GM19043 (cell line): ENCODE data around the gene ZFP62.
A peak's percentile ranks its signal among the peaks of the same experiment; 100 is the strongest.

ENCODE experiments used
- ATAC-seq: cut with Tn5 transposase; IDR thresholded peaks from one replicate; pipeline ENCODE4 v1.9.1; 2021; ENCODE audit warnings: low read depth; ENCODE audit not compliant: unreplicated experiment

ZFP62 gene

DNA sequence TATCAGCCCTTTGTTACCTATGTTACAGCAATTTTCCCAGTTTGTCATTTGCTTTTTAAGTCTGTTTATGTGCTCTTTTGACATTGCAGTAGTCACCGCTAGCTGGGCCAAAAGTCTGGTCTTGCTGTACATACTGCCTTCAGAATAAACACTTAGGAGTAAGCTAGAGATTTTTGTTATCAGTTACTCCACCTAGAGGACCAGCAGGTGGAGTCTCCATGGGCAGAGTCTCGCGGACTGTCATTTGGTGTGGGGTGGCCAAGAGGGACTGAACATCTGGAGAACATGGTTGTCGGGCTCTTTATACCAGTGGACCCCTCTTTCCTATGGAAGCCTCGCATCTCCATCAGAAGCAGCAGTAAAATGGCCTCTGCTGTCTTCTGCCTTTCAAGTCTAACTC lies 47.7 kb downstream of the ZFP62 start:
- no peak for ATAC-seq

DNA sequence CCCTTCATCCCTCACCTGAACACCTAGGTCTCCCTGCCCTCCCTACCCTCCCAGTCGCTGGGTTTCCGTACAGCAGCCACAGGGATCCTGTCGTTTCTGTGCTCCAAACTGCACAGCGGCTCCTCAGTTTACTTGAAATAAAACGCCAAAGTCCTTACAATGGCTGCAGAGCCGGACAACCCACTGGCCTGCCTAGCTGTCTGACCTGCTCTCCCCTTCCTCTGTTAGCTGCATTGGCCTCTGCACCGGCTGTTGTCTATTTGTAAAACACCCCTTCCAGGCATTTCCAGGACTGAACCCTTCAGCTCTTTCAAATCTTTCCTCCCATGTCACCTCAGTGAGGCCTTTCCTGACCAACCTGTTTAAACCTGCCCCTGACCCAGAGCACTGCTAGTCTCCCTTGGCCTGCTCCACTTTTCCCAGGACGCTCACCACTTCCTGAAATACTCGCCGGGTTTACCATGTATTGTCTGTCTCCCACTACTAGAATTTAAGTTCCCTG lies 49.4 kb downstream of the ZFP62 start:
- ATAC-seq, result no peak

DNA sequence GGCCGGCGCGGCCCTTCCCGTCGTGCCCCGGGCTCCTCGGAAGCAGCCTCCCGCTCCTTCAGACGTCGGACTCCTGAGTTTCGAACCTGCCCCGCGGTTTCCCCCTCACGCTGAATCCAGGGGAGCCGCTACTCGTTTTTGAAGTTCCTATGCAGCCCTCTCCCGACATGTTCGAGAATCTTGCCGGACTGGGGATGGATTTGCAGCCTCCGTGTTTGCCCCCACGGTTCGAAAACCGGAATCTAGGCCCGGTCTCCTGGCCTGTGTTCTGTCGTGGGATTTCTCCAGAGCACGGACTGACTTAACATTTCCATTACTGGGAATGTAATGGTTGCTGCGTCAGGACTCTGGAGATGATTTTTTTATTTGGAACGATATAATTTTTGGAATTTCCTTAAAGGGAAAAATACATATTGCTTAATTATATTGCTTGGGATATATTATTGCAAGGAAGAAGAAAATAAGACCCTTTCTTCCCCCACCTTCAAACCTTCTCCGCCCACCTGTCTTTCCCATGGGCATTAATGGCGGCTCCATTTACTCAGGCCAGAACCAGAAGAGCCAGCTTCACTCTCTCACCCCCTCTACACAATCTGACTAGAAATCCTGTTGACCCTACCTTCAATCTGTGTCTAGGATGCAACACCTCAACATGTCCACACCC lies 50.0 kb downstream of the ZFP62 start:
- ATAC-seq, result no peak

DNA sequence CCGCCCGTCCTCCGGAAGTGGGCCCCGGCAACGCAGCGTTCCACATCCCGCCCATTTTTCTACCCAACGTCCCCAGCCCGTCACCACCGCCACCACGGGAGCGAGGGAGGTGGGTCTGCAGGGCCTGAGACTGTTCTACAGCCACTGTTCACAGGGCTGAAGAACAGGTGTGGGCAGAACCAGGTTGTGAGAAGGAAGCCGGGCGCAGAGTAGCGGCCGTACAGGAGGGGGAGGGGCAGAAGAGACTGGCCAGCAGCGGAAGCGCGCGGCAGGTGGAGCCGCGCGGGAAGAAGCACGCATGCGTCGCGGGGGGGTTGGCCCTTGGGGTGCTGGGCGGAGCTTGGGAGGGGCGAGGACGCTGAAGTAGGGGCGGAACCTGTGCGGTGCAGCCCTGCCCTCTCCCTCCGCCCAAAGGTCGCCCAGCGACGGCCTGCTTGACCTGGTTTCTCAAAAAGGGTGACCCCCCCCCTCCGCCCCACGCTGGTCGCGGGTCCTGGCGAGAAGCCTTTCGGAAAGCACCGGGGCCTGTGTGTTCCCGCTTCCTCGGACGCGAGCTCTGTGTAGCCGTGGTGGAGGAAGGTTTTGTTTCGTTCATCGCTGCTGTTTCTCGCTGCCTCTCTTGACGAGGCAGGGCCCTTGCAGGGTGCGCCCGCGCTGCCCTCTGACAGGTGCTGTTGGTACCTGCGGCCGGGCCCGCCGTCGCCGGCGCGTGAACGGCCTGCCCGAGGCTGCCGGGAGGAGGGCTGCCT lies 50.7 kb downstream of the ZFP62 start:
- ATAC-seq, result peak; percentile 54

DNA sequence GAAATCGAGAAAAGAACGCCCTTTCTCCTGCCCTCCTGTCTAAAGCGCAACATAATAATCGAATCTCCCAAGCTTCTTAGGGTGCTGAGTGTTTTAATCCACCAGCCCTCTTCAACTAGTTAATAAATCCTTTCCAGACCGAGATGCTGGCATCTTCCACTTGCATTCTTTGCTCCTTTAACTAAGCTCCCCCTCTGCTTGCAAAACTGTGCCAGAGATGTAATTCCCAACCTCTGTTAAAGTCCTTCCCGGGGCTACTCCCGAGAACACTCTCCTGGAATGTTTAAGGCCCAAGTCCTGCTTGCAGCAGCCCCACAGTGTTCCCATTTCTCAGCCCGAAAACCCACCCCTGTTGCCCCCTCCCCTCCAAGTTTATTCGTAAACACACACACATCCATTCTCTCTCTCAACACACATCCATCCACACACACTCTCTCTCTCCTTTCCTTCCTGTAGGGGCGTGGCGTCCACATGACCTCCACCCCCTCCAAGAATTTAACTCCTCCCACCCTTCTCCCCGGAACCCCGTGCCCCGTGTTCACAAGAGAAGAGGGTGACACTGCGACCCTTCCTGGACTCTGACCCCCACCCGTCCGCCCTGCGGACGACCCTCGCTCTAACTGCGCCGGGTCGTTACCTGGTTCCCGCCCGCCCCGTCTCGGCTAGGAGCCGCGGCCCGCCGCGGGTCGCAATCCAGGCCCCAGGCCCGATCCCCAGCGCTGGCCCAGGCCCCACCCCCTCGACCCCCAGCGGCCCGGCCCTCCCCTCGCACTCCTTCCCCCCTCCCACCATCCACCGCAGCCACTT lies 51.5 kb downstream of the ZFP62 start:
- ATAC-seq, result peak; percentile 54

DNA sequence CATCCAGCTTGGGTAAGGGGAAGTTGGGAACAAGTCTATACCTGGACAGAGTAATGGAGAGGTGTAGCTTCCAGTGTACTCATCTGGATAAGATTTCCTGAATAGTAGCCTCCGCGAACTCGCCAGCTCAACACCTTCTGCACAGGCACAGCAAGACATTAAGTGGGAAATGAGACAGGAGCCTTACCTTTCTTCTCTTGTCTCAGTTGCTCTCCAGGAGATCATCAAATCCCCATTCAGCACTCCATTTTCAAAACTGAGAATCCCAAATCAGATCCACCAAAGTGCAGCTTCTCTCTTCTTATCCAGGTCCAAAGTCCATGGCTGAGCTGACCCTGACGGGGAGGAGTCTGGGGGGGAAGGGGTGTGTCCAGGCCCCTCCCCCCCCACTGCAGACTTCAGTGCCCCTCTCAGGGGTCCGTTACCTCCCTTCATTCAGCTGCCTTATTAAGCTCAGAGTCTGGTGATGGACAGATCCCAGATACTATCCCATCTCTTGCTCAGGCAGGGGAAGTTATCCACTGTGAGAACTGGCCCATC lies 52.5 kb downstream of the ZFP62 start:
- no peak for ATAC-seq

DNA sequence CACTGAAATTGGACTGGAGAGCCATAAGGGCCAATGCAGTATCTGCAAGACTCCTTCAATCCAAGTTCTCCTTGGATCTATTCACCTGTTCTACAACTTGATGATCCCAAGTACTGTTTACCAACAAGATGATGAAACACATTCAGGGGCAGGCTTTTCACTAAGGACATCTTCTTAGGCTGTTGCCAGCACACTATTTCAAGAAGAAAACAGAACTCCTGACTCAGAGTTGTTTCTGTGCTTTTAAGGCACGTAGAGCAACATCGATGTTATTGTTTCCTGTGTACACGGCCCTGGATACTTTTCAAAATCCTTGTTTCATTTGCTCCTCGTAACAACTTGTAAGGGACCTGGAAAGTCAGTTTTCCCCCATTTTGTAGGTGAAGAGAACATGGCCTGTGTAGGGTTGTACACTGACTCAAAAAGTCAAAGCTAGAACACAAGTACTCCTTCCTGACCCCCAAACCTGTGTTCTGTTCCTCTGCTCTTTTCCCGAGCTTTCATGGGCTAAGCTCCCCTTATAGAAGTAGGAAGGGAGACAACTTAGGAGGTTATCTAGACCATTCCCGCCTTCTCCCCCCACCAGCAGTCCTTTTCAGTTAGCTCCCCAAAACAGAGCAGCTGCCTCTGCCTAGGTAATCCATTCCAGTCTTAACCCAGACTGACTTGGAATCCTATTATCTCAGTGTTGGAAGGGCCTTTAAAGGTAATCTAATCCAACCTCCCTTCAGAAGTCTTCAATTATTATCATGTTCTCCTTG lies 53.2 kb downstream of the ZFP62 start:
- ATAC-seq, result no peak

DNA sequence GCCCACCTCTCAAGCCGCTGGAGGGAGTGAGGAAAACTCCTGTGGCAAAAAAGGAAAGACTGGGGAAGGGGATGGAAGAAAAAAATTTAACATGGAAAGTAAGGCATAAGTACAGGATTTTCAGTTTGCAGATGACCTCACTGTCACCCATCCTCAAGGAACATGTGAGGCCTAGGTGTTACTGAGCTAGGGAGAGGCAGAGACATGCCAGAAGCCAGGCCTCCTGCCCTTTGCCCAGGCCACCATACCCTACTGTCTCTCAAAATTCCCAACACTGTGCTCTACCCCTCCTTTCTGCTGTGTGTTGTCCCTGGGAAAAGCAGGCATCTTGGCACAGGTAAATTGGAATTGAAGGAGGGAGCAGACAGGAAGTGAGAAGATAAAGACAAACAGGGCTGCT lies 54.0 kb downstream of the ZFP62 start:
- no peak for ATAC-seq

DNA sequence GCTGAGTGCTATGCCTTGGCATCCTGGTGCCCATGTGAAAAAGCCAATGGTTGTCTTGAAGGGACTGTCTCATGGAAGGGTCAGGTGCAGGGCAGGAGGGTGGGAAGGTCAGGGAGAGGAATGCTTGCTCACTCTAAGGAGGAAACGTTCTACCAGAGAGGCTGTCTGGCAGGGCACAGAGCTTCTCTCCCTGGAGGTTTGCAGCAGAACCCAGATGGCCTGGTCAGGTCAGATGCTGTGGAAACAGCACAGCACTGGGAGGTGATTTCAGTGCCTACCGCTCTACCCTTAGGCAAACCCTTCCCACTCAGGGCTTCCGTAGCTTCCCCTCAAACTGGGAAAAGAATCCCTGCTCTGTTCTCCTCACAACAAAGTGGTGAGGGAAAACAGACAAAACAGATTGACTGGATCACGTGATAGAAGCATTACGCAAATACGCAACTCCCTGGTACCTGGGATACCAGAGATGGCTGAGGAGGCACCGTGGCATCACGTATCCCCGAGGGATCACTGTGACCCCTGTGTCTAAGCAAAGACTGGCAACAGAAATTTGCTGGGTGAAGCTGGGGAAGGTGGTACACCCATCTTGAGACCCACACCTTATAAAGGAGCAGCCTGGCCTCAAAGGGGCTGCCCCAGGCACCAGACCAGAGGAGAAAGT lies 54.6 kb downstream of the ZFP62 start:
- no peak for ATAC-seq

DNA sequence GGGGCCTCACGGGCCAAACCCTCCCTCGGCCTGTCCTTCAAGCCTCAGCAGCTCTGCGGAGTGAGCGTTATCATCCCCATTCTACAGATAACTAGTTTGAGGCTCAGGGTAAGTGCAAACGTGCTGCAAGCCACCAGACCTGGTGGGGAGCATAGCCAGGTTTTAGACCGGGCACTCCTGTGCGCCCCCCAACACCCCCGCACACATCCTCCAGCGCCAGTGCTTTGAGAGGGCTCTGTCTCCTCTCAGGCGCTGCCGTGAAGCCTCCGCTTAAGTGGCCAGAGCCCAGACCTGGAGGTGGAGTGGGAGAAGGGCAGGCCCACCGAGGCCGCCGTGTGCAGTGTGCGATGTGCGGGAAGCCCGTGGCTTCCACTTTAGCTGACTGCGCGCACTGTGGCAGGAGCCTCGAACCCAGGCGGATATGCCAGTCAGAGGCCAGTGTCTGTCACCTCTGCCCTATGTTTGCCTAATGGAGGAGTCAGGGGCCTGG lies 56.9 kb downstream of the ZFP62 start:
- ATAC-seq, result no peak

DNA sequence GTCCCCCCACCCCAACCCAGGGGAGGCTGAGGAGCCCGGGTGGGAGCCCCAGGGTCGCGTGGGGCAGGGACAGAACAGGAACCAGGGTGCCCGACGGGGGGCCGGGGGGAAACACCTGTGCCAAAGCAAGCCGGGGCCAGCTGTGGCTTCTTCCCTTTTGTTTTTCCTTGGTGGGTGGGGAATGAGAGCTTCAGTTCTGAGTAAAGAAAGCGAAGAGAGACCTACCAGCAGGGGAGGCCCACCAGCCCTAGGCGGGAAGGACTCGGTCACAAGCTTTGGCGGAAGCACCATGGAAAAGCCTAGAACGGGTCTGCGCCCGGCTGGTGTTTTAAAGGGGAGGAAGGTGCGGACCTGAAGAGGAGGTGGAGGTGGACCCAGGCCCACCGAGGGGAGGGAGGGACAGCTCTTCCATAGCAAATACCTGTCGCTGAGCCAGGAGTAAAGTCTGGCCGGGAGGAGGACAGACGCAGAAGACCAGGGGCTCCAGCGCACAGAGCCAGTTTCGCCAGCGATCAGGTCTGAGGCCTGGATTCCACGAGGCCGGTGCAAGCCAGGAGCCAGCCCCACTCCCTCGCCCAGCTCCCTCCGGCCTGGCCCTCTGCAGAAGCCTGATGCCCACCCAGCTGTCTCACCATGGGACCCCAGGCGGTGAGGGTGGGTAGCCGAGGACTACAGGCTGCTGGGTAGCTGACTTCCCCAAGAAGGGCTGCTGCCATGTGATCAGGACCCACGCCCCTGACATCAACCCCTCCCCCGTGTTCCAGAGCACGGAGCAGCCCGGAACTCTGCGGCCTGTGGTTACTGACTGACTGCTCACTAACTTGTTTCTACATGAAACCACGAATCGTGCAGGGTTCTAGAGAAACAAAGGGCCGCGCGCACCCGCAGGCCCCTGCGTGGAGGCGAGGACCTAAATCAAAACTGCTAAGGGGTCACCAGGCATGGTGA lies 57.6 kb downstream of the ZFP62 start:
- ATAC-seq, result peak; percentile 55

DNA sequence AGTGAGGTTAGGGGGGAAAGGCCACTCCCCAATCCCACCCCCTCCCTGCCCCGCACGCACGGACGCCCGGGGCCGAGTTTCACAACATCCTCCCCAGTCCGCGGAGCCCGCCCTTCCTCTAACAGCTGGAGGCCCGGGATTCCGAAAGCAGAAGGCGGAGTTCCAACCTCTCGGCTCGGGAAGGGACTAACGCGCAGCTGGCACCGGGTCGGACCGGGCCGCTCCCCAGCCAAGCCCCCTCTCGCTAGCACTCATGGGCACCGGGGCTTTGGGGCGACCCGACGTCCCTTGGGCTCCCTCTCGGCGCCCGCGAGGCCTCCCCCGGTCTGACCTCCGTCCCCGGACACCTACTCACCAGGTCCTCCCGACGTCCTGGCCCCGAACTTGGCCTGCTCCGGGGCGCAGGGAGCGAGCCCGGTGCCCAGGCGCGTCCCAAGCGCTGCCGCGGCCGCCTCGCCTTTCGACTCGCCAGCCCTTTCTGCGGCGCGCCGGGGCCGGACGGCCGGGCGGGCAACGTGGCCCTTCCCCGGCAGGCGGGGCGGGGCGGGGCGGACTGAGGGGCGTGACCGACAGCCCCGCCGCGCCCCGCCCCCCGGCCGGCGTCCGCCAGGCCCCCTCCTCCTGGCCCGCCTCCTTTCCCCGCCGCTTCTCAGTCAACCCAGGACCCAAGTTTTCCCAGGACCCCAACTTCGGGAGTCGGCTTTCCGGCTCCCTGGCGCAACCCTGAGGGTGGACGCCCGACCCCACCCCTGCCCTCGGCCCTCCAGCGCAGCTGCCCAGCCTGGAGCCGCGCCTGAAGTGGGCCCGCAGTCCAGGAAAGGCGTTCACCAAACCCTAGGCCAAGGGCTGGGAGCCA lies 58.5 kb downstream of the ZFP62 start, which contains the start of gene MGAT1:
TSS of gene MGAT1 (minus strand) at position 482 of the 856 bp plus-strand sequence. CDS start 9,835 bp downstream, outside the sequence.
- ATAC-seq, result peak; percentile 26

DNA sequence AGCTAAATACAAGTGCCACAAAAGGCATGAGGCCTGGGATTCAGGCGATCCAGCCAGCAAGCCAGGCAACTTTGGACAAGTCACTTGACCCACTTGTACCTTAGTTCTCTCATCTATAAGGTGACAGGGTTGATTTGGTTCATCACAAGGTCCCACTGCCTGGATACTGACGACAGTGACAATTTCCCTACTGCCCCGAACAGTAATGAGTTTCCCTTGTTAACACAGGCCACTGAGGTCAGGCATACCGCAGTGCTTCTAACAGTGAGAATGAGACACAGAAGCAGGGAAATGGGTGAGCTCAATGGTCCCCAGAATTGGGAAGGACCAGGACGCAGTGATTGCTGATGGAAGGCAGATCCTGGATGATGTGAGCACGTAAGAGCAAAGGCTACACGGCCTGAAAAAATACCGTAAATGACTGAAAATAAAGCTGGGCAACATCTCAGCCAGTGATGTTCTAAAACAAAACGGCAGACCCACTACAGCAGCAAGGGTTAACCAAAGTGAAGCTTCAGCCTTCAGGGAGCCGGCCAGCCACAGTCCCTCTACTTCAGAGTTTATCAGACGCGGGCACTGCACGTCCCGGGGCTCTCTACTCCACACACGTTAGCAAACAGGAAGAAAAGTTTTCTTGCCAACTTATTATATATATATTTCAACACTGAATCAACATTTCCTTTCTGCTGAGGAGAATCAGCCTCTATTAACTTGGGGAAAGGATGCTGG lies 59.3 kb downstream of the ZFP62 start:
- no peak for ATAC-seq

DNA sequence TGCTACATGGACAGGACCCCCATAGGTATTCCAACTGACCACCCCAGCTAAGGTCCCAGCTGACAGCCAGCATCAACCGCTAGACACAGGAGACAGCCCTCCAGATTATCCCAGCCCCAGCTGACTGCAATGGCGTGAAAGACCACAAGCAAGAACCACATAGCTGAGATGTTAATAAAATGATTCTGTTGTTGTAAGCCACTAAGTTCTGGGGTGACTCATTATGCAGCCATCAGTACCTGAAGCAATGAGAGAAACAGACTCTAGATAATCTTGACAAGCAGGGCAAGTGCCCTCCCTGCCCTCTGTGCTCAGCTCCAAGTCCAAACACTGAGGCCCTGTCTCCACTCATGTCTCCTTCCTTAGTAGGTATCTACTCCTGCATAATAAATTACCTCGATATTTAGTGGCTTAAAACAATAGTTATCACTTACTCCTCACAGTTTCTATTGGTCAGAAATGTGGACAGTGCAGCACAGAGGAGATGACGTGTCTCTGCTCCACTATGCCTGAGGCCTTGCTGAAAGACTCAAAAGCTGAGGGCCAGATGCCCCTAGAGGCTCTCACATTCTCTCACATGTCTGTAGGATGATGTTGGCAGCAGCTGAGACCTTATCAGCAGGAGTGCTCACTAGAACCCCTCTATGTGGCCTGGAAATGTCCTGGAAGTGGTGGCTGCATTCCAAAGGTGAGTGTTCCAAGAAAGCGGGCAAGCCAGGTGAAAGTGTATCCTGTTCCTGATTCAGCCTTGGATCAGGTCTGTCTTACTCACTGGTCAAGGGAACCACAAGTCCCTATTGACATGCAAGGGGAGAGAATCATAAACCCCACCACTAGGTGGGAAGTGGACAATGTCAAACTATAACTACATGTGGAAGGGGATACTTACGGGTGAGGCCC lies 60.9 kb downstream of the ZFP62 start:
- ATAC-seq, result no peak

DNA sequence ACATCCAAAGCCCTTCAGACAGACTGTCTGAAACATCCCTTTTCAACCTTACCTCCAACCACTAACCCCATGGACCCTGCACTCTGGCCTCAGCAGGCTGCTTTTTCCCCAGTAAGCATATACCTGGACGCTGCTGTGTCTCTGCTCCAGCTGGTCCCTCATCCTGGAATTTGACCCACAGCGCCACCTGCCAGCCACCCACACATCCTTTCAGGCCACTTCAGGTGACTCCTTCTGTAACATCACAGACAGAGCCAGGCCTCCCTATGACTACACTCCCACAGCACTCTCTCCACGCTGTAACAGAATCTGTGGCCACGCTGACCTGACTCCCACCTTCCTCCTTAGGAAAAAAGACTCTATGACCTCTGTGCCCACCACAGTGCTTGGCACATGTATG lies 61.9 kb downstream of the ZFP62 start:
- ATAC-seq, result no peak

DNA sequence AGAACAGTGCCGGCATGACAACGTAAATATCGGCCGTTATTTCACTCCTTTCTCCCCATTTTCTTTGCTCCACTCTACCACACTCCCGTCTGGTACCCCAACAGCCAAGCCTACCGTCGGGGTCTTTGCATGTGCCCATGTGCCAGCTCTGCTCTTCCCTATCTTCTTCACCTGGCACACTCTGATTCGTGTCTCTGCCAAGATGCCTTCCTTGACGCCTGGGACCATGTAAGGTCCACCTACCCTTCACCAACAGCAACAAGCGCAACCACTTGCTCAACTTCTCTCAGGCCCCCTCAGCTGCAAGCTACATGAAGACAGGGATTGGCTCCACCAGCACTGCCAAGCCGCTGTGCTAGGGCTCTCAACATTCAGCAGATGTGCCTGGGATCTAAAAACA lies 62.9 kb downstream of the ZFP62 start:
- ATAC-seq, result no peak
